Rectal smooth muscle tissue (tissue), 1 donor: ENCODE measurements around the gene PNRC2.

ENCODE experiments used
- H3K27ac ChIP-seq: one replicate; pipeline ENCODE4 v1.7.0; 2013; ENCODE audit warnings: low read depth, low read length, inconsistent platforms
- H3K27me3 ChIP-seq: one replicate; pipeline ENCODE4 v1.7.0; 2013; ENCODE audit warnings: low read length; ENCODE audit not compliant: control insufficient read depth, insufficient read depth
- H3K36me3 ChIP-seq: one replicate; pipeline ENCODE4 v1.7.0; 2013; ENCODE audit warnings: low read length; ENCODE audit not compliant: control insufficient read depth, insufficient read depth
- H3K4me1 ChIP-seq: one replicate; pipeline ENCODE4 v1.7.0; 2013; ENCODE audit warnings: low read length; ENCODE audit not compliant: control insufficient read depth, insufficient read depth
- H3K4me3 ChIP-seq: one replicate; pipeline ENCODE4 v1.7.0; 2013; ENCODE audit warnings: low read length
- H3K9ac ChIP-seq: one replicate; pipeline ENCODE4 v1.7.0; 2013; ENCODE audit warnings: low read length

Gene PNRC2

DNA sequence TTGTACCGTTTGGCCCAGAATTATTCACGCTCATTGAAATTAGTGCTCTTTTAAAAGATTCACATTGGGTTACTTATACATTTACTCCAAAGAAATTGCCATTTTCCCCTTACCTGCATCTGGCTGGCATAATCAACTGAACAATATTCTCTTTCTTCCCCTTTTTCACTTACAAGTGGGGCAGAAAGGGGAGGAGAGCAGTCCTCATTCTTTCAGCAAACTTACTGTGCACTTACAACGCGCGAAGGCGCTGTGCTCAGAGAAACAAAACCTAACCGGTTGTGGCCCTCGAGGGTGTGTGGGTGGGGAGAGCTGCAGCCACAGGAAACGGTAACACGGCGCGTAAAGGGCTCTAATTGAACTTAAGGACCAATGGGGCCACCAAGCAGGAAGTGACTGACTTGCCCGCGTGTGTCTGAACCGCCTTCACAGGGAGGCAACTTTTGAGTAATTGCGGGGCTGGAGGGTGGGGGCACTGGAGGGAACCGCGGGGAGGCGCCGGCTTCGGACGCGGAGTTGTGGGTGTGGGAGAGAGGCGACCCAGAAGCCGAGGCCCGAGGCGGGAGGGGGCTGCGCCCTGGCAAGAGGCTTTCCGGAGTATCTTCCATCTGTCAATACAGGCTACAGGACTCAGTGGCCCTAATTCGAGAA, 693 bp upstream of the PNRC2 start:
- Histone ChIP-seq H3K4me1 (peaks cover 2% of the 10 kb centered on the region), H3K27ac (peak overlapping the region; percentile 93), H3K9ac (peak overlapping the region; percentile 83), H3K36me3 (no peaks in the 10 kb centered on the region), H3K4me3 (peak overlapping the region; percentile 82), H3K27me3 (no peaks in the 10 kb centered on the region)

DNA sequence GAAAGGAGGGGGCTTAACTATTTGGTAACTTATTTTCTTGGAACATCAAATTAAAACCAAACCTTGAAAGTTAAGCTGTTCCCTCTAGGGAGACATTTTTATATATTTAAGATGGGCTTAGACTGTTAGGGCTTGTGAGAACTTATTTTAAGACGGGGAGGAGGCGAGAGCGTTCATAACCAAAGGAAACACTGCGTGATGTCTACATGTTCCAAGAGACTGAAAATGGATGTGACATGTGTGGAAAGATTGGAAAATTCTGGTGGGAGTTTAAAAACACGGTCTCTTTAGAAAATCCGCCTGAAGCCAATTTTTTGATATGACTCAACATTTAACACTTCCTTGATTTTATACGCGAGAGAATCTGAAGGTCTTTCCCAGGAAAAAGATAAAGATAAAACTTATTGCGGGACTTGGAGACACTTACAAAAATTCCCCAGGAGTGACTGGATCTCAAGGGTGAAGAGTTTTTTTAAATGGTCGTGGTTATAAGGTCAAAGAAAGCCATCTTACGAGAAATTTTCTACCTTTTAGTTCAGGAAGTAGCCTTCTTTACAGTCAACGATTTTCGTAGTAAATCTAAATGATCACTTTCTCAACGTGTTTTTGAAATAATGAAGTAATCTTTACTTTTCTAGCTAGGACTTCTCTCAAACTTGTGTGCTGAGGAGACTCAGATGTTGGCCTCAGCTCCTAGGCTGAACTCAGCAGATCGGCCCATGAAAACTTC, 828 bp downstream of the PNRC2 start:
- Histone ChIP-seq H3K27me3 (no peaks in the 10 kb centered on the region), H3K27ac (peak overlapping the region; percentile 98), H3K36me3 (no peaks in the 10 kb centered on the region), H3K4me3 (peak overlapping the region; percentile 86), H3K4me1 (peaks cover 12% of the 10 kb centered on the region), H3K9ac (peak overlapping the region; percentile 87)

DNA sequence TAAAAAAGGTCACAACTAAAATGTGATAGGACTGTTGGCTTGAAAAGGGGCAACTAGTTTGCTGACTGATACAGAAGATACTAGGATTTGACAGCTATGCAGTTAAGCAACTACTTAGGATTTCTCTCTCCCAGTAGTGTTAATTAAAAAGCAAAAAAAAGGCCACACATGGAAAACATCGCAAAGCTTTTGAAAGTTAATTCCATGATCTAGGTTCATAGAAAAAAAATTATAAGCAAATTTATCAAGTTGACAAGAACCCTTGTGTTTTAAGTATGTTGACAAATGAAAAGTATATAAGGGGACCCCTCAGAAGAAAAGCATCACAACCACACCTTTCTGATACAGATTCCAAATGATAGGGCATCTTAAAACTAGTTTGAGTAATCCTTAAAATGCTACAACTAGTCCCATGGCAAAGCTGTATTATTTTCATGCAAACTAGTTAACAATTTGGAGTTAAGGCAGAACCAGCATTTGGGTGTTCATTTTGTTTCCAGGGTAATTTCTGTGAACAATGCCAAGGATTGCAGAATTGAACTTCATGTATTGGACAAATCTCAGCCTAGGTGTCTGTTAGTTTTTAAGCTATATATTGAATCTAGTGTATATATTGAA, 4.1 kb downstream of the PNRC2 start:
- no peak overlapping the region for H3K4me3 ChIP-seq
- H3K36me3 ChIP-seq, result peaks cover 4% of the 10 kb centered on the region
- no peaks in the 10 kb centered on the region for H3K27me3 ChIP-seq
- H3K9ac ChIP-seq, result no peak overlapping the region
- peak overlapping the region; percentile 67 for H3K27ac ChIP-seq
- peaks cover 12% of the 10 kb centered on the region for H3K4me1 ChIP-seq

GRCh38 chr1:23964235-23964668, 4.6 kb downstream of the PNRC2 start:
- Histone ChIP-seq H3K27me3 (no peaks in the 10 kb centered on the region), H3K4me3 (no peak overlapping the region), H3K4me1 (peaks cover 12% of the 10 kb centered on the region), H3K27ac (peak overlapping the region; percentile 67), H3K36me3 (peaks cover 4% of the 10 kb centered on the region), H3K9ac (no peak overlapping the region)

- Histone ChIP-seq H3K4me3 (no peak overlapping the region), H3K27ac (peak overlapping the region; percentile 67), H3K4me1 (peaks cover 12% of the 10 kb centered on the region), H3K9ac (no peak overlapping the region), H3K36me3 (peaks cover 4% of the 10 kb centered on the region), H3K27me3 (no peaks in the 10 kb centered on the region)
Observed at GRCh38 chr1:23964790-23965740, 5.4 kb downstream of the PNRC2 start.

- H3K4me1 ChIP-seq, result peaks cover 12% of the 10 kb centered on the region
- no peak overlapping the region for H3K4me3 ChIP-seq
- no peak overlapping the region for H3K27ac ChIP-seq
- H3K9ac ChIP-seq, result no peak overlapping the region
- peaks cover 6% of the 10 kb centered on the region for H3K36me3 ChIP-seq
- no peaks in the 10 kb centered on the region for H3K27me3 ChIP-seq
Observed at GRCh38 chr1:23966973-23967493, 7.4 kb downstream of the PNRC2 start.

DNA sequence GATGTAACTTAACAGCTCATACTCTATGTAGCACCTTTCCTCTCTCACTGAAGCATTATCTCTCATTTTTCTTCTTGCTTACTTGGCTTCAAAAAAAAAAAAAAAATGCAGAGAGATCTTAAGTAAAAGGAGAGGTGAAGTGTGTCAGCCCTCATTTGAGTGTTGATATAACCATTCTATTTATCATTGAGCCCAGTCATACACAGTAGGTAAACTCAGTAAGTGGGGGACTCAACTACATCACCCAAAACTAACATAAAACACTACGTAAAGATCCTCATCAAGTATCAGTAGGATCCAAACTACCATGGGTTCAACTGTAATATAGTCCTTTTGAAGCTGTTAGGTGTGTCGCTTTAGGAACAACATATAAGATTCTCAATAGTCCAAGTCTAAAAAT, 8.2 kb downstream of the PNRC2 start:
- peaks cover 6% of the 10 kb centered on the region for H3K36me3 ChIP-seq
- H3K27ac ChIP-seq, result no peak overlapping the region
- H3K4me1 ChIP-seq, result peaks cover 12% of the 10 kb centered on the region
- H3K4me3 ChIP-seq, result no peak overlapping the region
- H3K9ac ChIP-seq, result no peak overlapping the region
- H3K27me3 ChIP-seq, result no peaks in the 10 kb centered on the region

- no peak overlapping the region for H3K9ac ChIP-seq
- H3K4me1 ChIP-seq, result peaks cover 34% of the 10 kb centered on the region
- no peaks in the 10 kb centered on the region for H3K36me3 ChIP-seq
- no peak overlapping the region for H3K4me3 ChIP-seq
- H3K27me3 ChIP-seq, result no peaks in the 10 kb centered on the region
- H3K27ac ChIP-seq, result peak overlapping the region; percentile 27
Observed at GRCh38 chr1:23977187-23977853, 17.7 kb downstream of the PNRC2 start.

- no peak overlapping the region for H3K4me3 ChIP-seq
- H3K27me3 ChIP-seq, result no peaks in the 10 kb centered on the region
- H3K27ac ChIP-seq, result no peak overlapping the region
- H3K4me1 ChIP-seq, result peaks cover 34% of the 10 kb centered on the region
- H3K36me3 ChIP-seq, result no peaks in the 10 kb centered on the region
- H3K9ac ChIP-seq, result no peak overlapping the region
Observed at GRCh38 chr1:23977854-23978191, 18.2 kb downstream of the PNRC2 start.

- H3K4me1 ChIP-seq, result peaks cover 34% of the 10 kb centered on the region
- no peaks in the 10 kb centered on the region for H3K27me3 ChIP-seq
- no peaks in the 10 kb centered on the region for H3K36me3 ChIP-seq
- H3K27ac ChIP-seq, result peak overlapping the region; percentile 93
- no peak overlapping the region for H3K9ac ChIP-seq
- peak overlapping the region; percentile 75 for H3K4me3 ChIP-seq
Observed at GRCh38 chr1:23978805-23979204, 19.2 kb downstream of the PNRC2 start.

GRCh38 chr1:23979387-23979880, 19.8 kb downstream of the PNRC2 start:
- no peaks in the 10 kb centered on the region for H3K36me3 ChIP-seq
- peaks cover 39% of the 10 kb centered on the region for H3K4me1 ChIP-seq
- peak overlapping the region; percentile 68 for H3K9ac ChIP-seq
- H3K27ac ChIP-seq, result peak overlapping the region; percentile 93
- peak overlapping the region; percentile 75 for H3K4me3 ChIP-seq
- no peaks in the 10 kb centered on the region for H3K27me3 ChIP-seq
